Dendritic cell treated with granulocyte-macrophage colony-stimulating factor and Interleukin-4, amounts not matched to agents 40 ng/mL and 50 ng/mL, for 4 days (primary cell): Measurements from ENCODE around the gene KHNYN.

Experiments
- H3K27ac Mint-ChIP-seq: one replicate; pipeline ENCODE4 v1.8.0; 2022; ENCODE audit warnings: mild to moderate bottlenecking, mixed read lengths
- H3K27me3 Mint-ChIP-seq: one replicate; pipeline ENCODE4 v1.8.0; 2022; ENCODE audit warnings: mild to moderate bottlenecking, mixed read lengths
- H3K36me3 Mint-ChIP-seq: one replicate; pipeline ENCODE4 v1.8.0; 2022; ENCODE audit warnings: low read depth, mixed read lengths
- H3K4me1 Mint-ChIP-seq: one replicate; pipeline ENCODE4 v1.8.0; 2022; ENCODE audit warnings: low read depth, mixed read lengths
- H3K4me3 Mint-ChIP-seq: one replicate; pipeline ENCODE4 v1.8.0; 2022; ENCODE audit warnings: mild to moderate bottlenecking, moderate library complexity, mixed read lengths
- H3K9me3 Mint-ChIP-seq: one replicate; pipeline ENCODE4 v1.8.0; 2022; ENCODE audit warnings: mixed read lengths
- intact Hi-C: fragments of 100-400 bp; cut with micrococcal nuclease; formaldehyde crosslinking; loops from one replicate; pipeline ENCODE4 v1.15.0; 2022

The KHNYN gene

GRCh38 chr14:24425704-24426103, 4.0 kb upstream of the KHNYN start:
- intact Hi-C loops, result no loop called here
- Mint-ChIP-seq H3K4me3 (no peak overlapping the region), H3K4me1 (peaks cover 40% of the 10 kb centered on the region), H3K36me3 (peaks cover 11% of the 10 kb centered on the region), H3K9me3 (no peaks in the 10 kb centered on the region), H3K27me3 (peaks cover 9% of the 10 kb centered on the region), H3K27ac (no peak overlapping the region)

- H3K9me3 Mint-ChIP-seq, result no peaks in the 10 kb centered on the region
- intact Hi-C loops, result no loop called here
- no peak overlapping the region for H3K4me3 Mint-ChIP-seq
Measured at GRCh38 chr14:24426150-24426911, 3.4 kb upstream of the KHNYN start.

GRCh38 chr14:24426912-24427536, 2.7 kb upstream of the KHNYN start:
- Mint-ChIP-seq H3K36me3 (peaks cover 24% of the 10 kb centered on the region), H3K9me3 (no peaks in the 10 kb centered on the region), H3K27me3 (peaks cover 7% of the 10 kb centered on the region), H3K4me3 (no peak overlapping the region), H3K4me1 (peaks cover 53% of the 10 kb centered on the region), H3K27ac (peak overlapping the region; percentile 57)
- intact Hi-C loops, result no loop called here

More at GRCh38 chr14:24426150-24426911, 3.4 kb upstream of the KHNYN start:
- Mint-ChIP-seq H3K27ac (peak overlapping the region; percentile 57), H3K27me3 (peaks cover 9% of the 10 kb centered on the region), H3K4me1 (peaks cover 46% of the 10 kb centered on the region), H3K36me3 (peaks cover 17% of the 10 kb centered on the region)

DNA sequence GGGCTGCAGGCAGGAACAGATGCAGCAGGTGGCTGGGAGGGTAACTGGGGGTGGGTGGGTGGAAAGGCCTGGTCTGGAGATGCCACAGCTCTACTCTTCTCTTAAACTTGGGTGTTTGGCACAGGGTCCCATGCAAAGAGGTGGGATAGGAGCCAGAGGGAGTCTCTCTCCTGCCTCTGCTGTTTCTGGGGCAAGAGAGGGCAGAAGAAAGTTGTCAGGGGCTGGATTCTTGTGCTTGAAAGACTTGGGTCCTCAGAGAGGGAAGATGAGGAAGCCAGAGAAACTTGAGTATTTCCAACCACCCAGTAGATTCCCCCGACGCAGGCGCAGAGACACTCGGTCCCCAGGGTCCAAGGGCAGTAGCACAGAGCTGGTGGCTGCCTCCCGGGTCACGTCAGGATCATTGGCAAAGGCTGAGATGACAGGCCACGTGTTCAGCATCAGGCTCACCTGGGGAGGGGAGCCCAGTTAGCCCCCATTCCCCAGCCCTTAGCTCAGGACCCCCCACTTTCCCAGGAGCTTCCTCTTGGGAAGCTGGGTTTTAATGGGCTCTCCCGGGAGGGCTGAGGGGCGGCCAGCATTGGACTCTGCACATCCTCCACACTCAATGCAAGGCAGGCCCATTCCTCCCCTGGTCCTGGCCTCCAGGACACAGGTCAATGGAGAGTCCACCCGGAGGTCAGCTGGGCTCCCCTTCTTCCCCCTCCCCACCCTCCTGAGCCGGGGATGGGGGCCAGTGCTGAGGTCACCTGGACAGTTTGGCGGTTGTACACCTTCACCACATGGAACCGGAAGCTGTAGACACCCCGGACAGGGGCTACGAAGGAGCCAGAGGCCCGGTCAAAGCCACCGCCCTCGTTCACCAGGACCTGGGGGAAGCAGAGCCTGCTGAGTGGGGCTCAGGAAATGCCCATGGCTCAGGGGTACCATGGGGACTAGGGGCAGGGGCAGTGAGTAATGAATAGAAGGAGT, 1.9 kb upstream of the KHNYN start:
- H3K9me3 Mint-ChIP-seq, result no peaks in the 10 kb centered on the region
- peak overlapping the region; percentile 57 for H3K27ac Mint-ChIP-seq
- intact Hi-C loops, result no loop called here
- no peak overlapping the region for H3K4me3 Mint-ChIP-seq
- H3K4me1 Mint-ChIP-seq, result peaks cover 55% of the 10 kb centered on the region
- peaks cover 7% of the 10 kb centered on the region for H3K27me3 Mint-ChIP-seq
- H3K36me3 Mint-ChIP-seq, result peaks cover 32% of the 10 kb centered on the region

DNA sequence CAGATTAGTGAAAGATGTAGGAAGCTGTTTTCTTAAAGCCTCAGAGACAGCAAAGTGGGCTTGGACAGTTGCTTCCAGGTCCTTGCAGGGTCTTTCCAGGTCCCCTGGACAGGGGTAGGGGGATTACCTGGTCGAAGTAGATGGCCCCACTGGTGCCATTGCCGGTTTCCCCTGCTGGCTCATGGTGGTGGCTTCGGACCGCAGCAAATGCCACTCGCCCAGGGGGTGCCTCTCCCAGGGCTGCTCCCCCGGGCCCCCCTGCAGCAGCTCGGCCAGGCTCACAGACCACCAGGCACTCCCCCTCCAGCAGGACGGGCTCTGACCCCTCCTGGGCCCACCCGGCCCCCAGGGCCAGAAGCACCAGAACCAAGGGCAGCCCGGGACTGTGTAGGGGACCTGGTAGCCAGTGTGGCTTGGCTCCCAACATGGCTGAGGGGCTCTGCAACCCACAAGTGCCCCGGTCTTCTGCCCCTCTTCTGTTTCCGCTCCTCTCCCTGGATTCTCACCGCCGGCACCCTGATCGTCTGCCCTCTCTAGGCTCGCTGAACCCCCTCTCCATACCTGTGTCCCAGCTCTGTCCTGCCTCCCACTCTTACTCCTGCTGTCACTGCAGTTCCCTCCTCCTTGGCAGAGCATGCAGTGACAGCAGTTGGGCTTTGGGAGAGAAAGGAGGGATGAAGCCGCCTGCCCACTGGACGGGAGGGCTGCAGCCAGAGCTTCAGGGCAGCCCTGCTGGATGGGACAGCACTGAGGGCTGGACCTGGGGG, 943 bp upstream of the KHNYN start:
- H3K4me1 Mint-ChIP-seq, result peaks cover 64% of the 10 kb centered on the region
- peaks cover 7% of the 10 kb centered on the region for H3K27me3 Mint-ChIP-seq
- H3K36me3 Mint-ChIP-seq, result peaks cover 42% of the 10 kb centered on the region
- peak overlapping the region; percentile 97 for H3K27ac Mint-ChIP-seq
- H3K9me3 Mint-ChIP-seq, result no peaks in the 10 kb centered on the region
- intact Hi-C loops, result no loop called here
- no peak overlapping the region for H3K4me3 Mint-ChIP-seq

- no peaks in the 10 kb centered on the region for H3K9me3 Mint-ChIP-seq
- H3K36me3 Mint-ChIP-seq, result peaks cover 54% of the 10 kb centered on the region
- intact Hi-C loops, result loop anchor here (2.0 kb wide), 2 partner anchors 63 to 187 kb away; partner anchors contain the start of gene TINF2
- peaks cover 7% of the 10 kb centered on the region for H3K27me3 Mint-ChIP-seq
- peak overlapping the region; percentile 82 for H3K4me3 Mint-ChIP-seq
- H3K4me1 Mint-ChIP-seq, result peaks cover 70% of the 10 kb centered on the region
- H3K27ac Mint-ChIP-seq, result peak overlapping the region; percentile 97
Measured at GRCh38 chr14:24430143-24430681, 458 bp downstream of the KHNYN start.

DNA sequence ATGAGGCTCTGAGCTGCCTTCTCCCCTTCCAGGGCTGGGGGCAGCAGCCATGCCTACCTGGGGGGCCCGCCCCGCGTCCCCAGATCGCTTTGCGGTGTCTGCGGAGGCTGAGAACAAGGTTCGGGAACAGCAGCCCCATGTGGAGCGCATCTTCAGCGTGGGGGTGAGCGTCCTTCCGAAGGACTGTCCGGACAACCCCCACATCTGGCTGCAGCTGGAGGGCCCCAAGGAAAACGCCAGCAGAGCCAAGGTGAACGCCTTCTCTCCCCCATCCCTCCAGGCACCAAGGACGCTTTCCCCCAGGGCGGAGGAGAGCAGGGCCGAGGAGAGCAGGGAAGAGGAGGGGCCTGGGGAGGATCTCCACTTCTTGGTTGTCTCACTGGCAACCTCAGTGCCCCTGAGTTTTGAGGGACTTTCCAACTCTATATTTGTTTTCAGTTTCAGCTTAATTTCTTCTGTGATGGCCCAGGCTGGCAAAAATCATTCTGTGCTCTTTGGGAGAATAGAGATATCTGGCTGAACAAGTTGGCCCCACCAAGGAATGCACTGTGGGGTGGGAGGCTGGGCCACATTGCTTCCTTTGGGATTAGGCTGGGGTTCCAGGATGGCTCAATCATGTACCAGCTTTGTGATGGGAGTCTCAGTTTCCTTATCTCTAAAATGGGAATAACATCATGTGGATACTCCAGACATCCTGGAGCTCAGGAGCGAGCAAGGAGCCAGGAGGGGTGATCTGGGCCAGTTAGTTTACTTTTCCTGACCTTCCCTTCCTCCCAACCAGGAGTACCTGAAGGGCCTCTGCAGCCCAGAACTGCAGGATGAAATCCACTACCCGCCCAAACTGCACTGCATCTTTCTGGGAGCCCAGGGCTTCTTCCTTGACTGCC, 1.2 kb downstream of the KHNYN start:
- Mint-ChIP-seq H3K4me1 (peaks cover 70% of the 10 kb centered on the region), H3K4me3 (peak overlapping the region; percentile 82), H3K27me3 (peaks cover 7% of the 10 kb centered on the region), H3K27ac (peak overlapping the region; percentile 97), H3K9me3 (no peaks in the 10 kb centered on the region), H3K36me3 (peaks cover 62% of the 10 kb centered on the region)
- intact Hi-C loops, result loop anchor here (2.0 kb wide), 2 partner anchors 64 to 188 kb away; partner anchors contain the start of gene TINF2

GRCh38 chr14:24431569-24432258, 2.0 kb downstream of the KHNYN start:
- Mint-ChIP-seq H3K9me3 (no peaks in the 10 kb centered on the region), H3K27me3 (peaks cover 7% of the 10 kb centered on the region), H3K4me3 (peak overlapping the region; percentile 82), H3K4me1 (peaks cover 71% of the 10 kb centered on the region), H3K36me3 (peaks cover 69% of the 10 kb centered on the region), H3K27ac (peak overlapping the region; percentile 97)
- intact Hi-C loops, result loop anchor here (2.0 kb wide), 2 partner anchors 65 to 189 kb away; partner anchors contain the start of gene TINF2

DNA sequence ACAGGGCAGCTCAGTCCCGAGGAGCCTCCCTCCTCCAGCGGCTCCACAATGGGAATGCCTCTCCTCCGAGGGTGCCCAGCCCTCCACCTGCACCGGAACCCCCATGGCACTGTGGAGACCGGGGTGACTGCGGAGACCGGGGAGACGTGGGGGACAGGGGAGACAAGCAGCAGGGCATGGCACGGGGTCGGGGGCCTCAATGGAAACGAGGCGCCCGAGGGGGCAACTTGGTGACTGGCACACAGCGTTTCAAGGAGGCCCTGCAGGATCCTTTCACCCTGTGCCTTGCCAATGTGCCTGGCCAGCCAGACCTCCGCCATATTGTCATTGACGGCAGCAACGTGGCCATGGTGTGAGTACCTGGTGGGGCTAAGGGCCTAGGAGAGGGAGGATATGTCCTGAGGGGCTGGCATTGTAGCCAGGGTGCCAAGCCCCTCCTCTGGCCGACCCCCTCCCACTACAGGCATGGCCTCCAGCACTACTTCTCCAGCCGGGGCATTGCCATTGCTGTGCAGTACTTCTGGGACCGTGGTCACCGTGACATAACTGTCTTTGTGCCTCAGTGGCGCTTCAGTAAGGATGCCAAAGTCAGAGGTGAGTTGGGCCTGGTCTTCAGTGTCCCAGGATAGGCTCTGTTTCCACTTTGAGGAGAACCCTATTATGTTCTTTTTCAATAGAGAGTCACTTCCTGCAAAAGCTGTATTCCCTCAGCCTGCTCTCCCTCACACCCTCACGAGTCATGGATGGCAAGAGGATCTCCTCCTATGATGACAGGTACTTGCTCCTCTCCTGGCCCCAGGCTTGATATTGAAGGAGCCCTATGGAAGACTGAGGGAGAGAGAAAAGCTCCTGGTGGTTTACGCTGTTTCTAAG, 2.7 kb downstream of the KHNYN start:
- H3K27me3 Mint-ChIP-seq, result peaks cover 7% of the 10 kb centered on the region
- intact Hi-C loops, result no loop called here
- no peaks in the 10 kb centered on the region for H3K9me3 Mint-ChIP-seq
- H3K4me1 Mint-ChIP-seq, result peaks cover 75% of the 10 kb centered on the region
- H3K4me3 Mint-ChIP-seq, result peak overlapping the region; percentile 82
- peak overlapping the region; percentile 97 for H3K27ac Mint-ChIP-seq
- peaks cover 77% of the 10 kb centered on the region for H3K36me3 Mint-ChIP-seq

DNA sequence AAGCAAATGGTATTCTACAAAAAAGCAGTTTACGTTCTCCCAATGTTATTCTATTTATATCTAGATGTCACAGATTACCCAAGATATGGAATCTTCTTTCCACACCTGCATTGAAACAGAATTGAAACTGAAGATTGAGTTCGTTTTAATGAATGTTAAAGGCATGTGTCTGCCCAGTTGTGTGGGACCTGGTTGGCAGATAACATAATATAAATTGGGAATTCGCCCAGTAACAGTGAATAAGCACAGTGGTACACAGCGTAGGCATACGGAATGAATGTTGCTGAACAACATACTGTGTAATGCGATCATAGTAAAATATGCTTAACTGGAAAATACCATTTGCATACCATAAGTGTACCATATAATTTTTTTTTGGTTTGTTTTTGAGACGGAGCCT, 4.3 kb downstream of the KHNYN start:
- no peaks in the 10 kb centered on the region for H3K27me3 Mint-ChIP-seq
- H3K27ac Mint-ChIP-seq, result no peak overlapping the region
- no peak overlapping the region for H3K4me3 Mint-ChIP-seq
- peaks cover 79% of the 10 kb centered on the region for H3K4me1 Mint-ChIP-seq
- intact Hi-C loops, result no loop called here
- peaks cover 87% of the 10 kb centered on the region for H3K36me3 Mint-ChIP-seq
- H3K9me3 Mint-ChIP-seq, result no peaks in the 10 kb centered on the region

DNA sequence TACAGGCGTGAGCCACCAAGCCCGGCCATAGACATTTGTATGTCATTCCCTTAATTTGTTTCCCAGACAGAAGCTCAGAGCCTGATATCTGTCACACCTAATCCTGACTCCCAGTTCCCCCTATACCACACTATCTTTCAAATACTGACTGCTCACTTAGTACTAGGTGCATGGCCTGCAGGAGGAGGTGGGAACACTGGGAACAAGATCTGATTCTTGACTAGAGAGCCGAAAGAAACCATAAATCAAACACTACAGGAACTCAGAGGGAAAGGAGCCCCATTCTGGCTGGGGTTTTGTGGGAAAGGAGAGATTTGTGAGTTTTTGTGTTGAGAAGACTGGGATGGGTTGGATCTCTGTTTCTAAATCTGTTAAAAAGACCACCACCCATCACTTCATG, 4.9 kb downstream of the KHNYN start:
- Mint-ChIP-seq H3K9me3 (no peaks in the 10 kb centered on the region), H3K27ac (peak overlapping the region; percentile 2), H3K36me3 (peaks cover 93% of the 10 kb centered on the region), H3K4me1 (peaks cover 79% of the 10 kb centered on the region), H3K27me3 (no peaks in the 10 kb centered on the region), H3K4me3 (no peak overlapping the region)
- intact Hi-C loops, result no loop called here
